Measurements from ENCODE around the gene RMI2. TPM values are rescaled to one million over a fixed set of nuclear protein-coding genes. Genes with fewer than 3 reads are reported as not detected.

RMI2 gene
- total RNA-seq, 2 experiments from 2014 or later = 68.9 to 69.9 TPM

Small RNA genes within 50 kb of the gene (microRNA-seq; reads per million reads assigned to microRNA genes)
- gene MIR548H2 (ENCODE audit: borderline microRNAs expressed, borderline number of aligned reads, borderline replicate concordance) = not detected

Other genes with a start within 250 kb of the RMI2 start
- 100 to 1,000 TPM; 146 to 152 TPM for gene SOCS1, start 89.3 kb upstream of the RMI2 start, total RNA-seq
- not detected for gene TNP2, start 76.1 kb upstream of the RMI2 start, total RNA-seq
- gene PRM3, start 71.8 kb upstream of the RMI2 start, total RNA-seq = not detected
- gene PRM2, start 69.0 kb upstream of the RMI2 start, total RNA-seq = not detected
- not detected for gene PRM1, start 64.1 kb upstream of the RMI2 start, total RNA-seq
- gene LITAF, start 241.5 kb downstream of the RMI2 start, total RNA-seq = 100 to 1,000 TPM; 130 to 134 TPM

Measured in activated CD4-positive, alpha-beta memory T cell treated with anti-CD3 and anti-CD28 coated beads for 36 hours (primary cell).